Endothelial cell of umbilical vein (primary cell): ENCODE data around the gene TIMMDC1. TPM values are rescaled to one million over a fixed set of nuclear protein-coding genes. Genes with fewer than 3 reads are reported as not detected.

Source experiments
- BruUV-seq: library from RNA; stranded (reverse); fragments of 400-500 nt; replicated peaks from 2 replicates; lab custom pipeline; 2021; lab: Mats Ljungman, UMichigan
- CTCF ChIA-PET: fragments of 300-600, 350-600 bp; sonication (Branson Sonifier 250); formaldehyde crosslinking; loops from one replicate; lab custom pipeline; 2021; ENCODE audit warnings: antibody characterized with exemption, inconsistent platforms; lab: Charles Lee
- POLR2A ChIA-PET: fragments of 300-600, 350-600 bp; sonication (Branson Sonifier 250); formaldehyde crosslinking; loops from one replicate; lab custom pipeline; 2021; ENCODE audit warnings: antibody characterized with exemption, inconsistent platforms; lab: Charles Lee
- DNase-seq: peaks from one replicate; pipeline ENCODE4 v3.0.0-alpha.2; 2011; ENCODE audit warnings: low read depth, low spot score
- FAIRE-seq: peaks from 2 replicates; lab custom pipeline; 2011; peaks lifted over from hg19 to GRCh38; lab: Jason Lieb, UNC
- H2AFZ ChIP-seq: 2 replicates; pipeline ENCODE4 v1.6.0; 2012; ENCODE audit warnings: low read depth, low read length, control low read depth, inconsistent platforms
- H3K27ac ChIP-seq: 2 replicates; pipeline ENCODE4 v1.5.1; 2011; ENCODE audit warnings: low read depth, mild to moderate bottlenecking, control low read depth, low read length, moderate library complexity; ENCODE audit not compliant: insufficient read depth
- H3K27me3 ChIP-seq, 2 experiments: 2 replicates each; pipeline versions ENCODE4 v1.6.0 to v1.6.1; 2011; ENCODE audit warnings: low read length in 2 of 2, mixed read lengths in 1 of 2; ENCODE audit not compliant: control insufficient read depth in 2 of 2, insufficient read depth in 2 of 2
- H3K36me3 ChIP-seq, 2 experiments: 2 replicates in 1 of 2; 3 replicates in 1 of 2; pipeline ENCODE4 v1.5.1; 2011; ENCODE audit warnings: low read length in 2 of 2, mild to moderate bottlenecking in 1 of 2, moderate library complexity in 1 of 2; ENCODE audit not compliant: control insufficient read depth in 2 of 2, insufficient read depth in 2 of 2; ENCODE audit errors: extremely low read depth in 1 of 2
- H3K4me1 ChIP-seq: 3 replicates; pipeline ENCODE4 v1.5.1; 2011; ENCODE audit warnings: mild to moderate bottlenecking, low read length; ENCODE audit not compliant: control insufficient read depth, insufficient read depth; ENCODE audit errors: extremely low read depth
- H3K4me2 ChIP-seq: 2 replicates; pipeline ENCODE4 v1.6.1; 2011; ENCODE audit warnings: low read length, control low read depth, mixed read lengths; ENCODE audit not compliant: insufficient read depth
- H3K4me3 ChIP-seq, 3 experiments: fragments of 200-600 bp in 1 of 3; sonication (generic), shearing (Covaris generic) in 1 of 3; replicated peaks in 1 of 3; 2 replicates each; pipeline ENCODE4 v1.5.1; 2011 to 2016; ENCODE audit warnings: control low read depth in 3 of 3, low read length in 3 of 3, mild to moderate bottlenecking in 2 of 3, inconsistent platforms in 1 of 3, low read depth in 1 of 3, moderate library complexity in 1 of 3; ENCODE audit not compliant: insufficient read depth in 1 of 3
- H3K79me2 ChIP-seq: 2 replicates; pipeline ENCODE4 v1.6.0; 2012; ENCODE audit warnings: low read length, inconsistent platforms; ENCODE audit not compliant: control insufficient read depth, insufficient read depth
- H3K9ac ChIP-seq: replicated peaks from 2 replicates; pipeline ENCODE3; 2011; ENCODE audit warnings: low read length, control low read depth; ENCODE audit not compliant: insufficient read depth; ENCODE audit errors: extremely low read depth
- H3K9me1 ChIP-seq: replicated peaks from 3 replicates; pipeline ENCODE4 v1.6.0; 2011; ENCODE audit warnings: mild to moderate bottlenecking, low read length; ENCODE audit not compliant: control insufficient read depth, insufficient read depth; ENCODE audit errors: extremely low read depth
- H3K9me3 ChIP-seq: replicated peaks from 2 replicates; pipeline ENCODE4 v1.5.1; 2012; ENCODE audit warnings: low read length, inconsistent platforms; ENCODE audit not compliant: control insufficient read depth, insufficient read depth
- H4K20me1 ChIP-seq: replicated peaks from 2 replicates; pipeline ENCODE3; 2011; ENCODE audit warnings: mild to moderate bottlenecking, low read length; ENCODE audit not compliant: control insufficient read depth, insufficient read depth; ENCODE audit errors: extremely low read depth
- EZH2 ChIP-seq: IDR thresholded peaks from 2 replicates; pipeline ENCODE4 v1.6.1; 2012; ENCODE audit warnings: borderline replicate concordance, low read depth, mild to moderate bottlenecking, moderate library complexity, low read length, inconsistent platforms; ENCODE audit not compliant: severe bottlenecking
- FOS ChIP-seq: IDR thresholded peaks from 2 replicates; pipeline ENCODE4 v1.6.1; 2011; ENCODE audit warnings: mild to moderate bottlenecking, low read length, moderate library complexity, borderline replicate concordance; ENCODE audit not compliant: insufficient read depth
- GATA2 ChIP-seq: IDR thresholded peaks from 2 replicates; pipeline ENCODE4 v1.7.0; 2011; ENCODE audit warnings: low read depth, mild to moderate bottlenecking, moderate library complexity, mixed read lengths, low read length; ENCODE audit not compliant: insufficient read length, insufficient read depth
- JUN ChIP-seq: IDR thresholded peaks from 2 replicates; pipeline ENCODE4 v1.6.1; 2011; ENCODE audit warnings: borderline replicate concordance, low read depth; ENCODE audit not compliant: insufficient read length, insufficient read depth
- MYC ChIP-seq: IDR thresholded peaks from one replicate; pipeline ENCODE4 v1.6.1; 2011; ENCODE audit warnings: mild to moderate bottlenecking, low read depth, low read length
- POLR2A ChIP-seq: IDR thresholded peaks from 2 replicates; pipeline ENCODE4 v1.6.1; 2012; ENCODE audit warnings: low read depth, mild to moderate bottlenecking, control low read depth, low read length
- POLR2AphosphoS5 ChIP-seq: IDR thresholded peaks from 2 replicates; pipeline ENCODE4 v1.6.1; 2012; ENCODE audit warnings: low read depth, mild to moderate bottlenecking, control low read depth, low read length, moderate library complexity; ENCODE audit not compliant: insufficient read depth
- dilution Hi-C: fragments of 300-500 bp; cut with MboI; formaldehyde crosslinking; loops from one replicate; pipeline ENCODE4 v1.15.0; 2019; ENCODE audit warnings: low sequenced_read_pairs; ENCODE audit not compliant: extremely low pct_ligation_motif_present
- intact Hi-C: fragments of 100-400 bp; cut with micrococcal nuclease; formaldehyde crosslinking; loops from one replicate; pipeline ENCODE4 v1.10.0; 2022
- polyA plus RNA-seq, 4 experiments: library from polyadenylated mRNA; depleted of rRNA in 3 of 4; stranded (reverse) in 3 of 4; unstranded in 1 of 4; fragments of >200 nt; gene quantifications; 2 replicates each; pipeline versions ENCODE4 v1.2.1 to v1.2.3, GENCODE V29; 2011 to 2012; ENCODE audit warnings: missing spikeins in 1 of 4
- total RNA-seq: library from RNA; stranded (reverse); gene quantifications from 2 replicates; pipeline ENCODE4 v1.2.3, GENCODE V29; 2021
- TF ChIP-seq, protein P1 (sequence below), 2 donors: IDR thresholded peaks; 1 replicate in 1 of 2; 2 replicates in 1 of 2; pipeline ENCODE4 v1.5.1; 2011; ENCODE audit warnings: low read length in 2 of 2, mild to moderate bottlenecking in 2 of 2, moderate library complexity in 2 of 2, control low read depth in 1 of 2, inconsistent platforms in 1 of 2, low read depth in 1 of 2; ENCODE audit not compliant: insufficient read depth in 1 of 2; ENCODE audit errors: extremely low read depth in 1 of 2
- TF ChIP-seq, protein P2 (sequence below): IDR thresholded peaks from 2 replicates; pipeline ENCODE4 v1.6.1; 2011; ENCODE audit not compliant: insufficient read depth, insufficient read length

TIMMDC1 gene
- total and polyA plus RNA-seq, 2 donors (not counting 3 experiments of a cell fraction or from before 2014, with no cell fraction given): 49.2 to 76.2 TPM

DNA sequence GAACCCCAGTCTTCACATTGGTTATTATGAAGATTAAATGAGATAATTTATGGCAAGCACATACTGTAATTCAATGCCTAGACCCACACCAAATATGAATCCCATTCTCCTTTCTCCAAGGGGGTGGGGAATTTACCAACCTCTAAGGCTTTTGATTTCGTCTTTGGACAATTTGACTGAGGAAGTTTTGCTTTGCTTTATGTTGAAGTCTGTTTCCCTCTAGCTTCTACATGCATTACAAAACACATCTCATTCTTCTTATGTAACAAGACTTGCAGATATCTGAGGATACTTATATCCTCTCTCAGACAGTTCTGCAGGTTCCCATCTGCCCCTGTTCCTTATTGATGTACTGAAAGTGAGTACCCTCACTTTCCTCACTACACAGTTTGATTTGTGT lies 48.9 kb downstream of the TIMMDC1 start:
- DNase-seq: no peak
- no peak overlapping the region for H3K4me3 ChIP-seq
- H3K4me2 ChIP-seq: no peak overlapping the region
- no TSS peak for BruUV-seq
- ChIA-PET POLR2A (no interaction called here), CTCF (interaction anchor here (1.6 kb wide), 1 partner anchor 8 kb away, joined by 6 read pairs; no protein-coding TSS in a partner anchor)
- TF ChIP-seq FOS: no peak
- no peak for TF ChIP-seq GATA2
- TF ChIP-seq, protein P1, sequence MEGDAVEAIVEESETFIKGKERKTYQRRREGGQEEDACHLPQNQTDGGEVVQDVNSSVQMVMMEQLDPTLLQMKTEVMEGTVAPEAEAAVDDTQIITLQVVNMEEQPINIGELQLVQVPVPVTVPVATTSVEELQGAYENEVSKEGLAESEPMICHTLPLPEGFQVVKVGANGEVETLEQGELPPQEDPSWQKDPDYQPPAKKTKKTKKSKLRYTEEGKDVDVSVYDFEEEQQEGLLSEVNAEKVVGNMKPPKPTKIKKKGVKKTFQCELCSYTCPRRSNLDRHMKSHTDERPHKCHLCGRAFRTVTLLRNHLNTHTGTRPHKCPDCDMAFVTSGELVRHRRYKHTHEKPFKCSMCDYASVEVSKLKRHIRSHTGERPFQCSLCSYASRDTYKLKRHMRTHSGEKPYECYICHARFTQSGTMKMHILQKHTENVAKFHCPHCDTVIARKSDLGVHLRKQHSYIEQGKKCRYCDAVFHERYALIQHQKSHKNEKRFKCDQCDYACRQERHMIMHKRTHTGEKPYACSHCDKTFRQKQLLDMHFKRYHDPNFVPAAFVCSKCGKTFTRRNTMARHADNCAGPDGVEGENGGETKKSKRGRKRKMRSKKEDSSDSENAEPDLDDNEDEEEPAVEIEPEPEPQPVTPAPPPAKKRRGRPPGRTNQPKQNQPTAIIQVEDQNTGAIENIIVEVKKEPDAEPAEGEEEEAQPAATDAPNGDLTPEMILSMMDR (IDR thresholded peaks at IDR 0.05; ENCODE audit: extremely low read depth in 1 of 2, insufficient read depth in 1 of 2, low read depth in 1 of 2, low read length in 2 of 2): no peak
- TF ChIP-seq MYC: no peak
- TF ChIP-seq, protein P2, sequence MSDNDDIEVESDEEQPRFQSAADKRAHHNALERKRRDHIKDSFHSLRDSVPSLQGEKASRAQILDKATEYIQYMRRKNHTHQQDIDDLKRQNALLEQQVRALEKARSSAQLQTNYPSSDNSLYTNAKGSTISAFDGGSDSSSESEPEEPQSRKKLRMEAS: no peak
- TF ChIP-seq POLR2AphosphoS5: no peak
- TF ChIP-seq EZH2: no peak
- no peak for TF ChIP-seq JUN
- no peak for TF ChIP-seq POLR2A
- dilution Hi-C loops (no loop called here), intact Hi-C loops (no loop called here)
- peaks cover 0 to 2% of the 10 kb centered on the region in 2 experiments for H3K27me3 ChIP-seq
- H3K36me3 ChIP-seq: no peaks in the 10 kb centered on the region
- no peak for FAIRE-seq
- no peaks in the 10 kb centered on the region for H3K9me3 ChIP-seq
- no peak overlapping the region for H2AFZ ChIP-seq
- no peak overlapping the region for H3K27ac ChIP-seq
- H3K4me1 ChIP-seq: no peaks in the 10 kb centered on the region
- no peaks in the 10 kb centered on the region for H3K9me1 ChIP-seq
- no peak overlapping the region for H3K9ac ChIP-seq
- H4K20me1 ChIP-seq: no peaks in the 10 kb centered on the region
- H3K79me2 ChIP-seq: no peaks in the 10 kb centered on the region
